ENCODE results near the gene SLCO2B1.

DNA sequence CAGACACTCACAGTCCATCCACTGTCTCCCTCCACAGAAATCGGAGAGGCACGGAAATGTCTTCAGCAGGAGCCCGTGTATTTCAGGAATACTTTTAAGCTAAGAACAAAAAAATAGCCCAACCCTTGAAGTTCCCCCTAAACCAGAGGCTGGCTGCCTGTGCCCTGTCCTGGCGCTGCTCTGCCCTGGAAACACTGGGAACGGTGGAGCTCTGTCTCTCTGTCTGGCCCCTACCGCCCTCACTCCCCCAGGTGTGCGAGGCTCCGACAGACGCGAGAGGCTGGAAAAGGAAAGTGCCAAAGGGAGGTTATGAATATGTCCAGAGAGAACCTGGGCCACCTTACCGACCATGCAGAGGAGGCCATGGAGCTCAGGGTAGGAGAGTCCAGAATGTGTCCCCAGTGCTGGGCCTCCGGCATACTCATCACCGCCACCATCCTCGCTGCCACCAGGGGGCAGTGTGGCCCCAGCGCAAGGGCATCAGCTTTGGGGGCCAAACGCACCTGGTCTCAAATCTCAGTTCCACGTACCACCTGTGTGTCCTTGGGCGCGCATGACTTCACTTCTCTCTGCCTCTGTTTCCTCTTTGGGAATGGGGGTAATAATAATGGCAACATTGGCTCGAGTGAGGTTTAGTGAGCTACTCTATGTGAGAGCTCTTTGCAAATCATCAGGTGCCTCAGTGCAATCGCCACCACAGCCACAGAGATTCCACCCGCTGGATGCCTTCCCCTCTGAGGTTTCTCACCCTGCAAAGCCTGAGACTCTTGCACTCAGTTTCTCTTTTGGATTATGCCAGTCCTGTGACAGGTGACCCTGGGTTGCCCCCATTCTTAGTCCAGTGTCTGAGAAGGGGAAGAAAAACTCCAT, 10.4 kb upstream of the SLCO2B1 start:
- TF ChIP-seq, protein P1, sequence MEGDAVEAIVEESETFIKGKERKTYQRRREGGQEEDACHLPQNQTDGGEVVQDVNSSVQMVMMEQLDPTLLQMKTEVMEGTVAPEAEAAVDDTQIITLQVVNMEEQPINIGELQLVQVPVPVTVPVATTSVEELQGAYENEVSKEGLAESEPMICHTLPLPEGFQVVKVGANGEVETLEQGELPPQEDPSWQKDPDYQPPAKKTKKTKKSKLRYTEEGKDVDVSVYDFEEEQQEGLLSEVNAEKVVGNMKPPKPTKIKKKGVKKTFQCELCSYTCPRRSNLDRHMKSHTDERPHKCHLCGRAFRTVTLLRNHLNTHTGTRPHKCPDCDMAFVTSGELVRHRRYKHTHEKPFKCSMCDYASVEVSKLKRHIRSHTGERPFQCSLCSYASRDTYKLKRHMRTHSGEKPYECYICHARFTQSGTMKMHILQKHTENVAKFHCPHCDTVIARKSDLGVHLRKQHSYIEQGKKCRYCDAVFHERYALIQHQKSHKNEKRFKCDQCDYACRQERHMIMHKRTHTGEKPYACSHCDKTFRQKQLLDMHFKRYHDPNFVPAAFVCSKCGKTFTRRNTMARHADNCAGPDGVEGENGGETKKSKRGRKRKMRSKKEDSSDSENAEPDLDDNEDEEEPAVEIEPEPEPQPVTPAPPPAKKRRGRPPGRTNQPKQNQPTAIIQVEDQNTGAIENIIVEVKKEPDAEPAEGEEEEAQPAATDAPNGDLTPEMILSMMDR (IDR thresholded peaks at IDR 0.05), result peak; percentile 86 to 99 (median 95)
- no peak for TF ChIP-seq POLR2A (IDR thresholded peaks at IDR 0.05)

Data from heart left ventricle (tissue), 13 donors.